Measurements from ENCODE around the gene VSTM2B.
"Not testable (repeated sequence)": the region's sequence is repeated elsewhere in the genome, so short reads cannot be mapped to it uniquely, and the experiment has no call there.

Gene VSTM2B

DNA sequence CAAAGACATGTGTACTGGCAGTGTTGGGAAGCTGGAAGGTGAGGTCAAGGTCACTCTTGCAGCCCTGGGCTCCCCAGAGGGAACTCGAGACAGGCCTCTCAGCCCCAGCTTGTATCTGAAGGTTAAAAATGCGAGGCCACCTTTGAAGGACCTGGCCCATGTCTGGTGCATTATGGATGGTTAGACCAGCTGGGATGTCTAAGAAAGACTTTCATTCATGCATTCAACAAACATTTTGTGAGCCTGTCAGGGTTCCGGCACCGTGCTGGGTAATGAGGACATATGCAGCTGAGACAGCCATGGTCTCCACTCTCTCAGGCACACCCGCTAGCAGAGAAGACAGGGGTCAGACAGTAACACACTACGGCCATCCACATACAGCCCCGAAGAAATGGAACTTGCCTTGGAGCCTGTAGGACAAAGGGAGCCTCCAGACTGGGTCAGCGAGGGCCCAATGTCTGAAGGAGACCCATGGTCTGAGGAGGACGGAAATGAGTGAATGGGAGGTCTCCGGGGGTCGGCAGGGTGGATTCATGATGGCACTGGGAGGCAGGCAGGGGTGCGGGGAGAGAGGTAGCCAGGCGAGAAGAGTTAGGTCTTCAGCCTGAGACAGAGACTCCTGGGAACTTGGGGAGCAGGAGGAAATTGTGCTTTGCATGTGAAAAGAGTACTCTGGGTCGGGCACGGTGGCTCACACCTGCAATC lies 19.0 kb downstream of the VSTM2B start:
- FAIRE-seq, result no peak
- no peak for DNase-seq (ENCODE audit: insufficient read length, low spot score)

DNA sequence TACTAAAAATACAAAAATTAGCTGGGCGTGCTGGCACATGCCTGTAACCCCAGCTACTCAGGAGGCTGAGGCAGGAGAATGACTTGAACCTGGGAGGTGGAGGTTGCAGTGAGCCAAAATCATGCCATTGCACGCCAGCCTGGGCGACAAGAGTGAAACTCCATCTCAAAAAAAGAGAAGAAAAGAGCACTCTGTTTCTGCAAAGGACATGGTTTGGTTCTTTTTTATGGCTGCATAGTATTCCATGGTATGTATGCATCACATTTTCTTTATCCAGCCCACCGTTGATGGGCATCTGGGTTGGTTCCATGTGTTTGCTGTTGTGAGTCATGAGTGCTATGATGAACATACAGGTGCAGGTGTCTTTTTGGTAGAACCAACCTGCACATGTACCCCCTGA lies 19.7 kb downstream of the VSTM2B start:
- not testable (repeated sequence) for DNase-seq (ENCODE audit: insufficient read length, low spot score); FAIRE-seq

DNA sequence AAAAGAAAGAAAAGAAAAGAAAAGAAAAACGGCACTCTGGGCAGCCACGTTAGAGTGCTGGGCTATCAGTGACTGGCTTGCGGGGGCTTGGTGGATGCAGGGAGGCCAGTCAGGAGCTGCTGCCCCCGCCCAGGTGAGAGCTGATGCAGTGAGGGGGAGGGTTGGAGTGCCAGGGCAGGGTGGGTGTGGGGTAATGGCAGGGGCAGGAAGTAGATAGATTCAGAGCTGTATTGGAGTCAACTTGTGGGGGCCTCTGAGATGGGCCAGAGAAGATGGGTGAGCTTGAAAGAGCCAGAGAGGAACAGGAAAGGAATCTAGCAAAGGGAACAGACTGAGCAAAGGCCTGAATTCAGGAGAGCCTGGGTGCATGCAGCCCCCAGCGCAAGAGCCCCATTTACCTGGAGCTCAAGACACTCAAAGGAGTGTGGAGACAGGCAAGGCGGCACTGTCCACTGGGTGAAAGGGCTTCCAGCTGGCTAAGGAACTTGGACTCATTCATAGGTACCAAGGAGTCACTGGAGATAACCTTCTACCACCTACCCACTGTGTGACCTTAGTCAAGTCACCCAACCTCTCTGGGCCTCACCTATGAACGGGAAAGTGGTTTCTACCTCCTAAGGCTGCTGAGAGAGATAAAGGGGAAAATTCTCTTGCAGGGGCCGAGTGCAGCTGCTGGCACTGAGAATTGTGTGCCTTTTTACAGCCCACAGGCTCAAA lies 20.2 kb downstream of the VSTM2B start:
- no peak for DNase-seq (ENCODE audit: insufficient read length, low spot score)
- FAIRE-seq, result no peak

DNA sequence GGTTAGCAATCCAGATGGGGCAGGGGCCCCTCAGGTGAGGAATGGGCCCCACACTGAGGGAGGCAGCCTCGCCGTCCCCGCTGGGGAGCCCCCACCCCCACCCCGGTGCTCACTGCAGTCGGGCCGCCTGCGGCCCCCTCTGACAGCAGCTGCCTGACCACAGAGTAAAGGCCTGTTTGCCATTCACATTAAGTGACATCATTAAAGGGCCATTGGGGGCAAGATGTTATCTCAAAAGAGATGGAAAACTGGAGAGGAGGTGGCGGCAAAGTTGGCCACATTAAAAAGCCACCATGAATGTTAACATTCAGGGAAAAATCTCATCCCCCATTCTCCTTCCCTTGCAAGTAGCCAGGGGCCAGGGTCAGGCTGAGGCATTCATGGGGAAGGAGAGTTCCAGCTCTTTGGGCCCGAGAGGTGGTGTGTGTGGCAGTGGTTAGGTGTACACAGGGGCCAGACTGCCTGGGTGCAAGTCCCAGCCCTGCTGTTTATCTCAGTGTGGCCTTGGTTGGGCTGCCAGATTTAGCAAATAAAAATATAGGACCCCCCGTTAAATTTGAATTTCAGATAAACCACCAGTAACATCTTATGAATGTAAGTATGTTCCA lies 20.9 kb downstream of the VSTM2B start:
- FAIRE-seq (no peak), DNase-seq (ENCODE audit: insufficient read length, low spot score) (no peak)

DNA sequence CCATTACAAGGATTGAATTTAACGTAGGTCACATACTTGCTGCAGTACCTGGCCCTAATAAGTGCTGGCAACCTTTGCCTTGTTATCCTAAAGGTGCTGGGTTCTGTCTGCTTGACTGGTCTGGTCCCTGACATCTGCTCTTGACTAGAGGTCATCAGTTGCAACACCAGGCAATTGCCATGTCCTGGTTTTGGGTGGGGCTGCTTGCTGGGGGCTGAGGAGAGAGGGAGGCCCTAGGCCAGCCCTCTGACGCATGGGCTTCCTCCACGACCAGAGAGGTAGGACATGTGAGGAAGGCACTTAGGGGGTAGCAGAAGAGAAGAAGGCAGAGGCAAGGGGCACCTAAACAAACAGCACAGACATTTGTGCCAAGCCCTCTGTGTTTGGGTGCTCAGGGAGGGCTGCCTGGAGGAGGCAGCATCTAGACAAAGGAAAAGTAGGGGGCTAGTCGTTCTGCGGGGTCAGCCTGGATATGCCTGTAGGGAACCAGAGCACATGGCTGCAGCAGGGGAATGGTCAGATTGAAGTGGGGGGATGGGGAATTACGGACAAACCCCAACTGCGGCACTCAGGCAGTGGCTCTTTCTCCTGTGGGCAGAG lies 21.7 kb downstream of the VSTM2B start:
- FAIRE-seq (no peak), DNase-seq (ENCODE audit: insufficient read length, low spot score) (no peak)

DNA sequence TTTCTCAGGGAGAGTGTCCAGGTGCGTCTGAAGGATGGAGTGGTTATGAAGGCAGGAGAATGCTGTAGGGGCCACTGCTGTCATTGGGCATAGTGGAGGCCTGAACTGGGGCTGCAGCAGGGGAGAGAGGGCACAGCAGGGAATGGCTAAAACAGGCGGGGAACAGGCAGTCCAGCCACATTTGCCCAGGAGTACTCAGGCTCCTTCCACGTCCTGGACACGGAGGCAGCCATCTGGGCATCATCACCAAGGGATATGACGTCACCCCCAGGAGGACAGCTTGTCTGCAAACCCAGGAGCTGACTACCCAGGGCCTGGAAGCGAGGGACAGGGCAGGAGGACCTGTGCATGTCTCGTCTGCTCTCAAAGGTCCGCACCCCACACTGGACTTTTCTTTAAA lies 22.2 kb downstream of the VSTM2B start:
- FAIRE-seq (no peak), DNase-seq (ENCODE audit: insufficient read length, low spot score) (no peak)

DNA sequence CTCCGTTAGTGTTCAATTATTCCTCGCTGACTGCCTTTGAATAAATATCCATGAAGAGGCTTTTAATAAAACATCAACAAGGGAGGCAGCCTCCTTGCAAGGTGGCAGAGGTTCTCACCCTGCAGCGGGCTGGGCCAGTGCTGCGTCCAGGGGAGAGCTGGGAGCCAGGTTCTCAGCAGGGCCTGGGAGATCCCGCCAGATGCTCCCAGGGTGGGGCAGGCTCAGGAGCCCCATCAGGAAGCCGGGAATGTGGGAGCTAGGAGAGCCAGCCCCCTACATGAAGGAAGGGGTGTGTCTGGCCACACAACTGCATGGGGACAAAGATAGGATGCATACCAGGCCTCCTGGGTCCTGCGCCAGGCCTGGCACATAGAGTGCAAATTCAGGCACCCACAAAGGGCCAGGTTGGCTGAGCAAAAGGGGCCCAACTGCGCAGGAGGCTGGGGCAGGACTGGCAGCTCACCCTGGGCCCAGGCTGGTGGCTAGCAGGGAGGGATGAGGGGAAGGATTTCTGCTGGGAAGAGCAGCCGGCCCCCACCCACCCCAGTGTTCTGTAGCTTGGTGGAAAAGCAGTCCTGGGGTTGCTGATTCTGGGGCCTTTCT lies 22.8 kb downstream of the VSTM2B start:
- FAIRE-seq, result no peak
- DNase-seq (ENCODE audit: insufficient read length, low spot score), result no peak

DNA sequence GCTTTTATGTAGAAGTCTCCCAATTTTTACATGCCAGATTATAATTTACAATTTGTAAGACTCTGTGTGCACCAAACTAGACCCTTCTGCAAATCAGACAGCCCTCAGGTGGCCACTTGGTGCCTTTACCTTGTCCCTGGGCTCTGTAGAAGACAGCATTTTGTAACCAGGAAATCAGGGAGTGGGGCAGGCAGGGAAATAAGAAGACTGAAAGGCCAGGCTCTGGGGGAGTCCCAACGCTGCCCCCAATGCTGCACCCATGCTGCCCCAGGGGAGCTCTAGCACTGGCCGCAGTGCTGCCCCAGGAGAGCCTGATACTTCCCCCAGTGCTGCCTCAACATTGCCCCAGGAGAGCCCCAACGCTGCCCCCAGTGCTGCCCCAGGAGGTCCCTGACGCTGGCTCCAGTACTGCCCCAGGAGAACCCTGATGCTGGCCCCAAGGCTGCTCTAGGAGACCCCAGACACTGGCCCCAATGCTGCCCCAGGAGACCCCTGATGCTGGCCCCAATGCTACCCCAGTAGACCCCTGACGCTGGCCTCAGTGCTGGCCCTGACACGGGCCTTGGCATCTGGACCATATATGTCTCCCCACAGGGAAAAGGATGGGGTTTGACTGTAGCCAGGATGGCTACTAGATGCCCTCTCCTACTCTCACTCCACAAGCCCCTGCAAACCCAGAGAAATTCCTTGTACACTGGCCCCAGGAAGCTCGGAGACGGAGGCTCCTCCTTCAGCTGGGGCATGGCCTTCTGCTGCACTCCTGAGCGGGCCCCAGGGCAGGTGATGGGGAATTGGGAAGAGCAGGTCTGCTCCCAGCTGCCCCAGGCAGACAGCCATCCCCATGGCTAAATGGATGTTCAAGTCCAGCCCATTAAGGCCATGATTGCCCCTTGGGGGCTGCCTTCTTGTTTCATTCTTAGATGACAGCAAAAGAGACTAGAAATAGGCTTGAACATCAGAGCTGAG lies 23.6 kb downstream of the VSTM2B start:
- FAIRE-seq, result no peak
- no peak for DNase-seq (ENCODE audit: insufficient read length, low spot score)

DNA sequence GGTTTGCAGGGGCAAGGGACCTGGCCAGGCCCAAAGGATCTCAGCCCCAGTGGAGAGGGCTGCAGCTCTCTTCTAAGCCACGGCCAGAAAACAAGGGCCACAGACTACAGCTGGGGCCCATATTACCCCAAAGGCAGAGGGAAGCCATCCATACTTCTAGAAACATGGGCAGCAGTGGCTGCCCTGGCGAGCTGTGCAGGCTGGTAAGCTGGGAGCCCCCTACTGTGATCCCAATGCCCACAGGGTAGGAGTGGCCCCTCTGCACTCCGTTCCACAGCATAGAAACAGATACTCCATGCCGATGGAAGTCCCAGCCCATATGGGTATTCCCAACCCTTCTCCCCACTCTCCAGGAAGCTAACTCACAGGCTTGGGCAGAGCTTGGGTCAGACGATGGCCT lies 25.1 kb downstream of the VSTM2B start:
- no peak for DNase-seq (ENCODE audit: insufficient read length, low spot score)
- FAIRE-seq, result no peak

DNA sequence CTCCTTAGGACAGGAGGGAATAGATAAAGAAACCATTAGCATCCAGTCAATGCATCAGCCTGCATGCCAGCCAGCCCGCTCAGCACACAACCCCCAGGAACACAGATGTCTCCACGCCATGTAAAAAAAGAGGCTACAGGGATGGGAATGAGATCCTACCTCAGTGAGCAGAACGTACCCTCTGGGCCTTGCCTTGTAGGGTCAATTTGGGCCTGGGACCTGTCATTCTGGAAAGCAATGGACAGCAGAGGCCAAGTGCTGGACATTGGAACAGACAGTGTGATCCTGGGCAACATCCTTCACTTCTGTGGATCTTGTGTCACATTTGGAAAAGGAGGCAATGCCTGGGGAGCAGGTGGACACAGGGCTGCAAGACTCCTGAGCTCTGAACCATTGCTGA lies 26.0 kb downstream of the VSTM2B start:
- DNase-seq (ENCODE audit: insufficient read length, low spot score) (no peak), FAIRE-seq (no peak)

DNA sequence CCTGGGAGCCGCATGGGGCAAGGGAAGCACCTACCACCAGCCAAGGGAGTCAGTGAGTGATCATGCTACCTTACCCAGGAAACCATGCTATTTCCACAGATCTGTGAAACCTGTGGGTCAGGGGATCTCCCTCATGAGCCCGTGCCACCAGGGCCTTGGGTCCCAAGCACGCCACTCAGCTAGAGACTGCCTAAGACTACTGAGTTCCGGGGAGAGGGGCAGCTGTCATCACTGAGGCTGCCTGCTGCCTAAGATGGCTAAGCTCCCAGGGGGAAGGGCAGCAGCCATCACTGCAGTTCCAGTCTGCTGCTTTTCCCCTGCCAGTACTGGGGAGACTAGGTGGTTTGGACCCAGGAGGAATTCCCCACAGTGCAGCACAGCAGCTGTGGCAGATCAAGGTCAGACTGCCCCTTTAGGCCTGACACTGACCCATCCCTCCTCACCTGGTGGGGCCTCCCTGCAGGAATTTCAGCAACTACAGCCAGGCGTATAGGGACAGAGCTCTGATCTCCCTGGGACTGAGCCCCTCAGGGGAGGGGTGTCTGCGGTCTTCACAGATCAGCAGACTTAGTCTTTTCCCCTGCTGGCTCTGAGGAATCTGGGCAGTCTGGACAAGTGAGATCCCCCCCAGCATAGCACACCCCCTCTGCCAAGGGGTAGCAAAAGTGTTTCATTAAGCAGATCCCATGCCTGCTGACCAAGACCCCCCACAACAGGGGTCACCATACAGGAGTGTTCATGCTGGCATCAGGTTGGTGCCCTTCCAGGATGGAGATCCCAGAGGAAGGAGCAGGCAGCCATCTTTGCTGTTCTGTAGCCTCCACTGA lies 26.9 kb downstream of the VSTM2B start:
- FAIRE-seq, result no peak
- DNase-seq (ENCODE audit: insufficient read length, low spot score), result no peak

DNA sequence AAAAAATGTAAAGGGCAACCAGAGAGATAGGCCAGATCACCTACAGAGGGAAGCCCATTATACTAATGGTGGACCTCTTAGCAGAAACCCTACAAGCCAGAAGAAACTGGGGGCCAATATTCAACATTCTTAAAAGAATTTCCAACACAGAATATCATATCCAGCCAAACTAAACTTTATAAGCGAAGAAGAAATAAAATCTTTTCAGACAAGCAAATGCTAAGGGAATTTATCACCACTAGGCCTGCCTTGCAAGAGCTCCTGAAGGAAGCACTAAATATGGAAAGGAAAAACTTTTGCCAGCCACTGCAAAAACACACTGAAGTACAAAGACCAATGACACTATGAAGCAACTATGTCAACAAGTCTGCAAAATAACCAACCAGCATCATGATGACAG lies 28.4 kb downstream of the VSTM2B start:
- DNase-seq (ENCODE audit: insufficient read length, low spot score) (no peak), FAIRE-seq (no peak)

DNA sequence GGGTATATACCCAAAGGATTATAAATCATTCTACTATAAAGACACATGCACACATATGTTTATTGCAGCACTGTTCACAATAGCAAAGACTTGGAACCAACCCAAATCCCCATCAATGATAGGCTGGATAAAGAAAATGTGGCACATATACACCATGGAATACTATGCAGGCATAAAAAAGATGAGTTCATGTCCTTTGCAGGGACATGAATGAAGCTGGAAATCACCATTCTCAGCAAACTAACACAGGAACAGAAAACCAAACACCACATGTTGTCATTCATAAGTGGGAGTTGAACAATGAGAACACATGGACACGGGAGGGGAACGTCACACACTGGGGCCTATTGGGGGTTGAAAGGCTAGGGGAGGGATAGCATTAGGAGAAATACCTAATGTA lies 33.3 kb downstream of the VSTM2B start:
- not testable (repeated sequence) for DNase-seq (ENCODE audit: insufficient read length, low spot score); FAIRE-seq

DNA sequence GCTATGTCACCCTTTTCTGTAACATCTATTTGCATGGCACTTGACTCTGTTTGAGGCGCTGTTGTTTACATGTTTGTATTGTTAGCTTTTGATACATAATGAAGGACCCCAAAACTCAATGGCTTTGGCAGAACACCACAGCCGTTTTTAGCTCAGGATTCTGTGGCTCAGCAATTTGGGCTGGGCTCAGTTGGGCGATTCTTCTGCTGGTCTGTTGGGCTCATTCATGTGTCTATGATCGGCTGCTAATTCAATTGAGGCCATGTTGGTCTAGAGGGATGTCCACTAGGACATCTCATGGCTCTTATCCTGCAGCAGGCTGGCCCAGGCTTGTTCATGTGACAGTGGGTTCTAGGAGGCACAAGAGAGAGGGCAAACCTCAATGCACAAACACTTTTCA lies 33.9 kb downstream of the VSTM2B start:
- no peak for DNase-seq (ENCODE audit: insufficient read length, low spot score)
- FAIRE-seq, result no peak

DNA sequence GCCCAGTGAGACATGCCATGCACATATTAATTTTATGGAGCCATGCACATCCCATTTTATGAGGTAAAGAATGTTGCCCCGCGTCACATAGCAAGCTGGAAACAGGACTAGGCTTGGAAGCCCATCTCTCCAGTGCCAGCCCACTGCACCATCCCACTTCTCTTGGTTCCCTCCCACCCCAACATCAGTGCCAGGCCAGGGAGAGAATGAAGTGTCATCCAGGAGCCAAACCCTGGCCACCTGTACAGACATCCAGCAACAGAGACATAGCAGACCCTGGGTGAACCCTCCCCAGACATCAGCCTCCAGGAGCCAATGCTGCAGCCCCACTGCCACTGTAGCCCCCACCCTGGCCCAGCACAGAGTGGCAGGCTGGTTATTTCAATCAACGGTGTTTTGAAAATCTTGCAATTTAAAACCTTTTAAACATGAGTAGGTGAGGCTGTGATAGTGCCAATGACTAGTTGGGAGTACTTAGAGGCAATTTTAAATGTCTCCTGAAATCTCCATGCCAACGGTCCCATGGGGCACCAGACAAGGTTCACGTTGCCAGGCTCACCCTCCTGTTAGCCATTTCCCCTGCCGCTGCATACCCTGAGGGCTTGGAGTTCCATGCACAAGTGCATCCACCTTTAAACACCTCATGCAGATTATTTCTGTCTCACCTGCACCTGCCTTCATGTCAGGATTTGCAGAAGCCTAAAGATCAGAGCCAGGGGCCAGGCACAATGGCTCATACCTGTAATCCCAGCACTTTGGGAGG lies 34.7 kb downstream of the VSTM2B start:
- no peak for DNase-seq (ENCODE audit: insufficient read length, low spot score)
- no peak for FAIRE-seq

DNA sequence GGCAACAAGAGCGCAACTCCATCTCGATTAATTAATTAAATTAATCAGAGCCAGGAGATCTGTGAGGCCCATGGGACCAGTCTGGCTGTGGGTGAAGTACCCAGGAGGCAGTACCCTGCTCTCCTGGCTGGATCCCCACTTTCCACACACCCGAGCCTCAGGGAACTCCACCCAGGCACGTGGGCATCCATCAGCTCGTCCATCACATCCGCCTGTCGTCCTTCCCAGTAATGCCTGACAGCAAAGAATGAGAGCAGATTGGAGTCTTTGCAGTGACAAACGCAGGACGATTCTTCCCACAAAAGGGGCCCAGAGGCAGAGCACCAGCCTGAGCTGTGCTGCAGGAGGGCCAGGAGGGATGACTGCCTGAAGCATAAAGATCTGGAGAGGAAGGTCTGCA lies 35.8 kb downstream of the VSTM2B start:
- no peak for FAIRE-seq
- no peak for DNase-seq (ENCODE audit: insufficient read length, low spot score)

DNA sequence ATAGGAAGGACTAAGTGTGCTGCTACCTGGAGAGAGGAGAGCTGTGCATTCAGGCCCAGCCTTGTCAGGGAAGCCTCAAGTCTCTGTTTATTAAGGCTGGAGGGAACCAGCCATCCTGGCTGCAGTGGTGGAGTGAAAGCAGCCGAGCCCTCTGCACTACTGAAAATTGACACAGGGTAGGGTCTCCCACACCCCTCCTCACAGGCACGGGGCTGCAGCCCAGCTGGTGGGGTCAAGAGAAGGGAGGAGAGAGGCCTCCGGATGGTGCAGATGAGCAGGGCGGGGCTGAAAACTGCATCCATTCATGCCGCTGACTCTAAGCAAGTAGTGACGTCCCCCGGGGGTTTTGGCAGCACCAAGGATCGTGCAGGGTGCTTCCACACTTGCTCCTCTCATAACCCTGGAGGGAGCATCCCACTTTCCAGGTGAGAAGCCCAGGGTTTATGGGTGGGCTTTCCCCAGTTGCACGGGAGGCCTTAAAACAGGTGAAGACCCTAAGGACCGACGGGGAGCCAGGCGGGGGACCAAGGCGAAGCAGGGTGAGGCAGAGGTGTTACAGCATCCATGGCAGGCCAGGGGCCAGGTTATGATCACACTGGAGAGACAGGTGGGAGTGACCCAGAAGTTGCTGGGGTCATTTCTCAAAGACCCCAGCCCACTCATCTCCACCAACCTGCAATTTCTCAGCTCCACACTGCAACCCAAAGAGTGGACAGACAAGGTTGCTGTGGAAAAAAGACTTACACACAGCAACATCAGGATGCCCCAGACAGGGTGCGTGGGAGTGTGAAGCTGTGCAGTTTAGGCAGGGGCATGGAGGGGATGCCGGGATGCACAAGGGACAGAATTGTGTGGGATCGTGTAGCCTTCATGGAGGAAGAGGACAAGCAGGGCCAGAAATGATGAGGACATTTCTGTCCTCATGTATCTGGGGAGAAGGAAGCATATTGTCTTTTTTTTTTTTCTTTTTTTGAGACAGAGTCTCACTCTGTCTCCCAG lies 36.8 kb downstream of the VSTM2B start:
- DNase-seq (ENCODE audit: insufficient read length, low spot score), result no peak
- no peak for FAIRE-seq

All from HTR-8/SVneo (cell line).